HG03342 (cell line): ENCODE data around the gene AGBL4.
"Not testable (repeated sequence)": the region's sequence is repeated elsewhere in the genome, so short reads cannot be mapped to it uniquely, and the experiment has no call there.

Experiments
- ATAC-seq: cut with Tn5 transposase; IDR thresholded peaks from one replicate; pipeline ENCODE4 v1.9.1; 2021; ENCODE audit warnings: mild to moderate bottlenecking, moderate library complexity; ENCODE audit not compliant: unreplicated experiment

AGBL4 gene

GRCh38 chr1:49319426-49319963 is 704.3 kb downstream of the AGBL4 start:
- no peak for ATAC-seq

DNA sequence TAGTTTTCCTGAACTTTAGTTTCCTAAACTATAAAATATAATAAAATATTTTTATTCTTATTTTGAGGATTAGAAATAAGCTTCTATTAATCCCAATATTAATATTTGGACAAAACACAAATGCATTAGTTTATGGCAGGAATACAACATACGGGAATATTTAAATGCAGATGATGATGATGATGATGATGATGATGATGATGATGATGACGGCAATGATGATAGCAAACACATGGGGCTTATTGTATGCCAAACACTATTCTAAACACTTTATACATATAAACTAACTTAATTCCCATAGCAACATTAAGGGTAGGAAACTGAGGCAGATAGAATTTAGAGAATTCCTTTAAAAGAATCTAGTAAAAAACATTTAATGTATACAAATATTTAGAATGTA is 705.5 kb downstream of the AGBL4 start:
- ATAC-seq: no peak

DNA sequence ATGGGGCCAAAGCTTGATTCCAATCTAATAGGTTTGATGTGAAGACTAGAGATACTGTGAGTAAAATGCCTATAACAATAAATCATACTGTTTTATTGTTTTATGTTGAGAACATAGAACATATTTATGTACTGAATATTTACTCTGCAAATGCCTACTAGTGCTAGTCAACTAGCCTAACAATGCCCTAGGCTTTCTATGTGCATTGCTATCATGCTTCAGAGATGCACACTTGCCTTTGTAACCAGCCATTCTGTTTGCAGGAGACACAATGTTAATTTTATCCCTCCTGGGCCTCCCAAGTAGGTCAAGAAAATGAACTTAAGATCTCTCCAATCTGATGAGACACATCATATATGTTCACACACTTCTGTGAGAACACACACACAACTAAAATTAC is 716.3 kb downstream of the AGBL4 start:
- no peak for ATAC-seq

DNA sequence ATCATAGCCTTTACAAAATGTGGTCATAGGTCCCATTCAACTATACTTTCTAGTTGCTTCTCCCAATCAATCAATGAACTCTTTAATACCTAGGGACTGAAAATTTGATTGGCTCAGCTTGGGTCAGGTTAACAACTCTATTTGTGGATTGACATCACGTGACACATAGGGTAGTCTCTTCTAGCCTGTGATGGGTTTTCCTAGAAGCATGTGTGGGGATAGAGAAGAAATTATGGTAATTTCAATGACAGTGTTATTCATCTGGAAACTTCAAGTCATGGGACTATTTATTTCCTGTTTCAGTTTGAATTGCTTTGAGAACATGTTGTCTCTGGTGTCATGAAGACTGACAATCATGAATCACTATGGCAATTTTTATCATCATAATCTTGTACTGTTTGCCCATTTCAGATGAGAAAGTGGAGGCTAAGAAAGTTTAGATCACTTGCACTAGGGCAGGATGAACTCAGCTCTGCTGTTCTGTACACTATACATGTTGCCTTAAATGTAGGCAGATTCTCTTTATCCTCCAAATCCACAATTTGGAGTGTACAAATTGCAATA is 717.2 kb downstream of the AGBL4 start:
- ATAC-seq: no peak

DNA sequence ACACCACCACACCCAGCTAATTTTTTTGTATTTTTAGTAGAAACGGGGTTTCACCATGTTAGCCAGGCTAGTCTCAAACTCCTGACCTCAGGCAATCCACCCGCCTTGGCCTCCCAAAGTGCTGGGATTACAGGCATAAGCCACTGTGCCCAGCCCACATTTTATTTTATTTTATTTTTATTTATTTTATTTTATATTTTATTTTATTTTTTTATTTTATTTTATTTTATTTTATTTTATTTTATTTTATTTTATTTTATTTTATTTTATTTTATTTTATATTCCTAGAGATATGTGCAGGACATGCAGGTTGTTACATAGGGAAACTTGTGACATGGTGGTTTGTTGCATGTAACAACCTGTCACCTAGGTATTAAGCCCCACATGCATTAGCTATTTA is 721.4 kb downstream of the AGBL4 start:
- ATAC-seq: not testable (repeated sequence)

- no peak for ATAC-seq
These were observed 725.5 kb downstream of the AGBL4 start for GRCh38 chr1:49298304-49298703.

- ATAC-seq: no peak
These were observed 726.0 kb downstream of the AGBL4 start for GRCh38 chr1:49297783-49298182.

DNA sequence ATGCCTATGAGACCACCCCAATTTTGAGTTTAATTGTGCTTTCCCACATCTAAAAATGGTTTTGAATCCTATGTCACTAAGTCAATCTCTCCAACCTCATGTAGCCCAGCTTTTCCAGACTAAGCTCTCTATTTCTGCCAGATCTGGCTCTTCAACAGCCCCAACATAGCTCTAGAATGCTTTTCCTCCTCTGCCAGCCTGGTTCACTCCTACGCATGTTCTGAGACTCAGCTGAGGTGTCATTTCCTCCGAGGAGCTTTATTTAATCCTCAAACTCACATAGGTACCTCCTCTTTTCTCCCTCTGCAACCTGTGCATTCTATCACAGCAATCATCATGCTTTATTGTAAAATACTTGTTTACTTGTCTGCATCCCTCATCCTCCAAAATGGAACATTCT is 729.2 kb downstream of the AGBL4 start:
- no peak for ATAC-seq

GRCh38 chr1:49293016-49293415 is 730.7 kb downstream of the AGBL4 start:
- ATAC-seq: no peak

DNA sequence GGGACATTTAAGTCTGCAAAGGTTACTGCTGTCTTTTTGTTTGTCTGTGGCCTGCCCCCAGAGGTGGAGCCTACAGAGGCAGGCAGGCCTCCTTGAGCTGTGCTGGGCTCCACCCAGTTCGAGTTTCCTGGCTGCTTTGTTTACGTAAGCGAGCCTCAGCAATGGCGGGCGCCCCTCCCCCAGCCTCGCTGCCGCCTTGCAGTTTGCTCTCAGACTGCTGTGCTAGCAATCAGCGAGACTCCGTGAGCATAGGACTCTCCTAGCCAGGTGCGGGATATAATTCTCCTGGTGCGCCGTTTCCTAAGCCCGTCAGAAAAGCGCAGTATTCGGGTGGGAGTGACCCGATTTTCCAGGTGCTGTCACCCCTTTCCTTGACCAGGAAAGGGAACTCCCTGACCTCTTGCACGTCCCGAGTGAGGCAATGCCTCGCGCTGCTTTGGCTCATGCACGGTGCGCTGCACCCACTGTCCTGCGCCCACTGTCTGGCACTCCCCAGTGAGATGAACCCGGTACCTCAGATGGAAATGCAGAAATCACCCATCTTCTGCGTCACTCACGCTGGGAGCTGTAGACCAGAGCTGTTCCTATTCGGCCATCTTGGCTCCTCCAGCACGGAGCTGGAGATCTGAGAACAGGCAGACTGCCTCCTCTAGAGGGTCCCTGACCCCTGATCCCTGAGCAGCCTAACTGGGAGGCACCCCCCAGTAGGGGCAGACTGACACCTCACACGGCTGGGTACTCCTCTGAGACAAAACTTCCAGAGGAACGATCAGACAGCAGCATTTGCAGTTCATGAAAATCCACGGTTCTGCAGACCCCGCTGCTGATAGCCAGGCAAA is 766.3 kb downstream of the AGBL4 start:
- ATAC-seq: not testable (repeated sequence)

- no peak for ATAC-seq
These were observed 770.8 kb downstream of the AGBL4 start for GRCh38 chr1:49252917-49253316.

DNA sequence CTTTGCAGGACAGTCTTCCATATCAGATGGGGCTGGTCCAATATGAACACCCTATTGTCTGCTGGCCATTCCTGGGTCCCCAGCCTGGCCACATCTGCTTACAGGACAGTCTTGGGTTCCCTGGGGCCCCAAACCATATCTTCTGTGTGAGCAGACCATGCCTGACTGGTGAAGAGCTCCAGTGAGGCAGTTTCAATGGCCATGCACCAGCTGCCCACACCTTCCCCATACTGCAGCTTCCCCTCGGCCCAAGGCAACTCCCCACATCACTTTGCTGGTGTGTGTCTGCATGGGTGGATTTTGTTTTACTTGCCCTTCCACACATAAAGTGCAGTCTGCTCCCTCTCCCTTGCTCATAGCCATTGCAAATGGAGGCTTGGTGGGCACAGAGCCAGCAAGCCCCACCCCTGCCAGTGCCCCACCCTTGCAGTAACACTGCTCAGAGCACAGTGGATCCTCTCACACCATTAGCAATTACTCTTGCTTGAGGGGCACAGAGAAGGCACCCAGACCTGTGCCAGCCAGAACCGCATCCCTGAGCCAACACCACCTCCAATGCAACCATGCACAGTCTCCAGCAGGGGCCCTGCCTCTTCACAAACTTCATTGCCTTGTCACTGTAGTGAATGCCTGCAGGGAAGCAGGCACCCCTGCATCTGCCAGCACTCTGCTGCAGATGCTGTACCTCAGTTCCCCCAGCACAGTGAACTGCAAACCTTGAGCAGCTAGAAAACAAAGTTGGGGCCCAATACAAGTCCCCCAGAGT is 772.6 kb downstream of the AGBL4 start:
- ATAC-seq: no peak

GRCh38 chr1:49240709-49241221 is 783.0 kb downstream of the AGBL4 start:
- no peak for ATAC-seq

DNA sequence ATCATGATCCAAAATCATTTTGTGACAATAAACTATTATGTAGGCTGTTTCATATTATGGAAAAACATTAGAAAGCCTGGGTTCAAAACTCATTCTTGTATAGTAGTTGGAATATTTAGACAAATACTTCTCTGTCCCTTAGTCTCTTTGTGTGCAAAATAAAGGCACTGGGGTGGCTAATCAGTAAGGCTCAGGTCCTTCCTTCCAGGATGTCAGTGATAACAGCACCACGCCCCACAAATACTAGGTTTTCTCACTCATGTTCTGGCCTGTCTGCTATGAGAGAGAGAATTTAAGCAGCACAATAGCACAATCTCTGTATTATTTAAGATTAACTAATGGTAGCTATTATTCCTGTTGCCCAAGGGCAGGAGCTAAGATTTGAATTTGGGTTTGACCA is 788.8 kb downstream of the AGBL4 start:
- no peak for ATAC-seq

DNA sequence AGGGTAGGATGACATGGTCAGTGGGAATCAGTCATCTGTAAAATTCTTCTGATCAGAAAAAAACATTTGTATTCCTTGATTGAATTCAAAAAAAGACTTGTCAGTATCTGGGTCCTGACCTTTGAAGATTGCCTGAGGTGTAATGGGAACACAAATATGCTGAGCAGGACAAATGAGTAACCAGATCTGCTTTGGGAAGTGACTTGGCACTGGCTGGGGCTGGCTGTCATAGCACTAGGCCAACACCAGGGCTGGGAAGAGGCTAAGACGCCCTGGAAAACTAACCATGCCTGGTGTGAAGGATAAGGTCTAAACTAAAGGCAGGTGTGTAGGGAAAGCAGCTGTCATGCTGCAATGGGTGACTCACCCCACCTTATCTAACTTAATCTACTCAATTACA is 794.2 kb downstream of the AGBL4 start:
- ATAC-seq: no peak

GRCh38 chr1:49226758-49227157 is 797.0 kb downstream of the AGBL4 start:
- ATAC-seq: no peak

DNA sequence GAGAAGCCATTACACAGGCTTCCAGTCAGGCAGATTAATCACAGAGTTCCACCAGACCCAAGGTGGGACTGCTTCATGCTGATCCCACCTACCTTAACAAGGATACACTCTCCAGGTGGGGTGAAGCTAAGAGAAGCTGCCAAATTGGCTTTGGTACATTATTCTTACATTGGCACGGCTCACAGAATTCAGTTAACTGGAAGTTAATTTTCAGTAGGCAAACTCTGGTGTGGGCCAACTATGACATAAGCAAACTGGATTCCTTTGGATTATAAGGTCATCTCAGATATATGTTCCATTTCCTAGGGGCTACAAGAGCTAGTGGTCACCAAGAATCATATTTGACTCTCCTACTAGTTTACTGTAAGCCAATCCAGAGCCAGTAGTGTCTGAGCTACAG is 798.3 kb downstream of the AGBL4 start:
- ATAC-seq: no peak

GRCh38 chr1:49213301-49213700 is 810.5 kb downstream of the AGBL4 start:
- no peak for ATAC-seq

- ATAC-seq: no peak
These were observed 815.0 kb downstream of the AGBL4 start for GRCh38 chr1:49208712-49209111.

DNA sequence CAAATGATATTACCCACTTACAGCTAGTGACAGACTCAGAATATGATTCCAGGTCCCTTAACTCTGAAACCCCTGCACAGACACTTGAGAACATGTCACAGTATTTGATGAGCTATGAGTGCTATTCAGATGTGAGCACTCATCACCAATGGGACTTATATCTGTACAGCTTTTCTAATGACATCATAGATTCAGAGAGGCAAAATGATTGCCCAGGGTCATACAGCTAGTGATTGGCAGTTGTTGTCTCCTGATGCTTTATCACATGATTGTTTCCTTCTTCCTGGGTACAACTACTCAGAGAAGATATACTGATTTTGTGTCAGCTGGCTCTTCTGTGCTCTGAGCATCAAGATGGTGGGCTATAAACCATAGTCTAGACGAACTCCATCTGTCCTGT is 819.0 kb downstream of the AGBL4 start:
- no peak for ATAC-seq

- no peak for ATAC-seq
These were observed 823.0 kb downstream of the AGBL4 start for GRCh38 chr1:49200738-49201137.
